Activated CD8-positive, alpha-beta memory T cell treated with anti-CD3 and anti-CD28 coated beads, Interleukin-2, amount 50 U/mL, for 24 hours (primary cell): ENCODE data around the gene ZBTB18.
"Not testable (repeated sequence)": the region's sequence is repeated elsewhere in the genome, so short reads cannot be mapped to it uniquely, and the experiment has no call there.

Experiments used
- DNase-seq: peaks from one replicate; pipeline ENCODE4 v3.0.0-alpha.2; 2020; ENCODE audit errors: extremely low read depth

The ZBTB18 gene

GRCh38 chr1:244050835-244051444 lies at the start of gene ZBTB18:
ZBTB18 (plus strand) TSS chr1:244051283; CDS start chr1:244051432, 149 bp downstream.
- DNase-seq = no peak

GRCh38 chr1:244002721-244003120 lies 48.4 kb upstream of the ZBTB18 start:
- no peak for DNase-seq

GRCh38 chr1:244005455-244005854 lies 45.6 kb upstream of the ZBTB18 start:
- no peak for DNase-seq

GRCh38 chr1:244006381-244006901 lies 44.6 kb upstream of the ZBTB18 start:
- DNase-seq = no peak

- DNase-seq = no peak
These were observed 44.1 kb upstream of the ZBTB18 start for GRCh38 chr1:244006961-244007360.

GRCh38 chr1:244010191-244010590 lies 40.9 kb upstream of the ZBTB18 start:
- DNase-seq = peak; percentile 5

- no peak for DNase-seq
These were observed 40.4 kb upstream of the ZBTB18 start for GRCh38 chr1:244010703-244011123.

- no peak for DNase-seq
These were observed 39.8 kb upstream of the ZBTB18 start for GRCh38 chr1:244011271-244011670.

- no peak for DNase-seq
These were observed 39.3 kb upstream of the ZBTB18 start for GRCh38 chr1:244011786-244012185.

GRCh38 chr1:244012202-244012601 lies 38.9 kb upstream of the ZBTB18 start:
- DNase-seq = no peak

GRCh38 chr1:244013100-244013499 lies 38.0 kb upstream of the ZBTB18 start:
- DNase-seq = no peak

- DNase-seq = not testable (repeated sequence)
These were observed 36.2 kb upstream of the ZBTB18 start for GRCh38 chr1:244014862-244015261.

- DNase-seq = no peak
These were observed 31.0 kb upstream of the ZBTB18 start for GRCh38 chr1:244019982-244020485.

GRCh38 chr1:244021427-244021826 lies 29.7 kb upstream of the ZBTB18 start:
- DNase-seq = no peak

- no peak for DNase-seq
These were observed 28.8 kb upstream of the ZBTB18 start for GRCh38 chr1:244022311-244022710.

GRCh38 chr1:244022864-244023440 lies 28.1 kb upstream of the ZBTB18 start:
- DNase-seq = no peak

- no peak for DNase-seq
These were observed 23.5 kb upstream of the ZBTB18 start for GRCh38 chr1:244027491-244028145.

GRCh38 chr1:244028701-244029100 lies 22.4 kb upstream of the ZBTB18 start:
- DNase-seq = no peak

GRCh38 chr1:244029124-244029523 lies 22.0 kb upstream of the ZBTB18 start:
- DNase-seq = no peak

GRCh38 chr1:244030481-244031040 lies 20.5 kb upstream of the ZBTB18 start:
- no peak for DNase-seq

GRCh38 chr1:244035358-244035757 lies 15.7 kb upstream of the ZBTB18 start:
- no peak for DNase-seq

- DNase-seq = no peak
These were observed 13.8 kb upstream of the ZBTB18 start for GRCh38 chr1:244037252-244037651.
